Gastrocnemius medialis (tissue), 4 donors: ENCODE data around the gene DISP2.

Source experiments
- POLR2A ChIP-seq, 2 donors: fragments of 450-650 bp; IDR thresholded peaks; one replicate each; pipeline ENCODE4 v1.6.1; 2017; ENCODE audit warnings: antibody characterized with exemption in 2 of 2, mild to moderate bottlenecking in 2 of 2, moderate library complexity in 2 of 2
- TF ChIP-seq, protein P1 (sequence below), 5 experiments: fragments of 450-650 bp in 3 of 5; fragments of 200-600 bp in 2 of 5; sonication (generic) in 2 of 5; IDR thresholded peaks in 4 of 5; conservative IDR thresholded peaks in 1 of 5; 1 replicate in 4 of 5; 2 replicates in 1 of 5; pipeline ENCODE4 v1.5.1; 2016 to 2019; ENCODE audit warnings: antibody characterized with exemption in 5 of 5, mild to moderate bottlenecking in 3 of 5, moderate library complexity in 3 of 5

DNA sequence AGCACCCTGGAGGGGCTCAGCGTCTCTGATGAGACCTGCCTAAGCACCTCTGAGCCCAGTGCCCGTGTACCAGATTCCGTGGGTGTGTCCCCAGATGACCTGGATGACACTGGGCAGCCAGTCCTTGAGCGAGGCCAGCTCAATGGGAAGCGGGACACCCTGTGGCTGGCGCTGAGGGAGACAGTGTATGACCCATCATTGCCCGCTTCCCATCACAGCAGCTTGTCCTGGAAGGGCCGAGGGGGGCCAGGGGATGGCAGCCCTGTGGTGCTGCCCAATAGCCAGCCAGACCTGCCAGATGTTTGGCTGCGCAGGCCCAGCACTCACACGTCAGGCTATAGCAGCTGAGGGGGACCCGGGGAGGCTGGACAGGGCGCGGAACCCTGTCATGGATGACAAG lies 12.0 kb downstream of the DISP2 start:
- TF ChIP-seq, protein P1, sequence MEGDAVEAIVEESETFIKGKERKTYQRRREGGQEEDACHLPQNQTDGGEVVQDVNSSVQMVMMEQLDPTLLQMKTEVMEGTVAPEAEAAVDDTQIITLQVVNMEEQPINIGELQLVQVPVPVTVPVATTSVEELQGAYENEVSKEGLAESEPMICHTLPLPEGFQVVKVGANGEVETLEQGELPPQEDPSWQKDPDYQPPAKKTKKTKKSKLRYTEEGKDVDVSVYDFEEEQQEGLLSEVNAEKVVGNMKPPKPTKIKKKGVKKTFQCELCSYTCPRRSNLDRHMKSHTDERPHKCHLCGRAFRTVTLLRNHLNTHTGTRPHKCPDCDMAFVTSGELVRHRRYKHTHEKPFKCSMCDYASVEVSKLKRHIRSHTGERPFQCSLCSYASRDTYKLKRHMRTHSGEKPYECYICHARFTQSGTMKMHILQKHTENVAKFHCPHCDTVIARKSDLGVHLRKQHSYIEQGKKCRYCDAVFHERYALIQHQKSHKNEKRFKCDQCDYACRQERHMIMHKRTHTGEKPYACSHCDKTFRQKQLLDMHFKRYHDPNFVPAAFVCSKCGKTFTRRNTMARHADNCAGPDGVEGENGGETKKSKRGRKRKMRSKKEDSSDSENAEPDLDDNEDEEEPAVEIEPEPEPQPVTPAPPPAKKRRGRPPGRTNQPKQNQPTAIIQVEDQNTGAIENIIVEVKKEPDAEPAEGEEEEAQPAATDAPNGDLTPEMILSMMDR (IDR thresholded peaks at IDR 0.05 in 4 of 5, conservative IDR thresholded peaks at IDR 0.05 in 1 of 5), result no peak
- no peak for TF ChIP-seq POLR2A (IDR thresholded peaks at IDR 0.05)
